Measurements from ENCODE around the gene C12orf56. TPM values are rescaled to one million over a fixed set of nuclear protein-coding genes. Genes with fewer than 3 reads are reported as not detected.

Gene C12orf56
- total RNA-seq, 1 experiment from 2014 or later = not detected

DNA sequence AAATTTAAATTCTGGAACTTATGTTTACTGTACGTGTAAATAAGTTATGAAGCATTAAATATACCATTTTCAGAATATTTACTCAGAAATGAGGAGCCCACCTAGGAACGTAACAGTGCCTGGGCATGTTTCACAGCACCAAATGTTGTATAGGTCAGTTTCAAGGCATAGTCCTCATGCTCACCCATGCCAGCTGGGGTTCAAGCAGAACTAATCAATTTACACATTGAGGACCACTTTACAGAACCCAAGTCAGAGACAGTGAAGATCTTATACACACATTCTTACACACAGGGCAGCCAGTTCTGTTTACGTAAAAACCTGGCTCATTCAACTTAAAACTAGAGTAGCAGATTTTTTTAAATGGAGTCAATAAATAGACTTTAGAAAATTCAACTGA lies 170.5 kb downstream of the C12orf56 start:
- TF ChIP-seq EZH2phosphoT487 (IDR thresholded peaks at IDR 0.05; ENCODE audit: borderline replicate concordance) (no peak), MAX (IDR thresholded peaks at IDR 0.05) (no peak), ZFX (IDR thresholded peaks at IDR 0.05) (no peak), POLR2AphosphoS5 (IDR thresholded peaks at IDR 0.05; ENCODE audit: low read depth, low read length) (no peak), RAD21 (IDR thresholded peaks at IDR 0.05; ENCODE audit: low read depth) (no peak), TCF7L2 (IDR thresholded peaks at IDR 0.05; ENCODE audit: borderline replicate concordance, extremely low read depth, insufficient read depth, insufficient read length) (no peak), CEBPB (IDR thresholded peaks at IDR 0.05; ENCODE audit: low read depth) (no peak), JUND (IDR thresholded peaks at IDR 0.05) (no peak), ZBTB33 (IDR thresholded peaks at IDR 0.05; ENCODE audit: extremely low read depth, insufficient replicate concordance, low read length) (no peak)
- TF ChIP-seq, protein P1, sequence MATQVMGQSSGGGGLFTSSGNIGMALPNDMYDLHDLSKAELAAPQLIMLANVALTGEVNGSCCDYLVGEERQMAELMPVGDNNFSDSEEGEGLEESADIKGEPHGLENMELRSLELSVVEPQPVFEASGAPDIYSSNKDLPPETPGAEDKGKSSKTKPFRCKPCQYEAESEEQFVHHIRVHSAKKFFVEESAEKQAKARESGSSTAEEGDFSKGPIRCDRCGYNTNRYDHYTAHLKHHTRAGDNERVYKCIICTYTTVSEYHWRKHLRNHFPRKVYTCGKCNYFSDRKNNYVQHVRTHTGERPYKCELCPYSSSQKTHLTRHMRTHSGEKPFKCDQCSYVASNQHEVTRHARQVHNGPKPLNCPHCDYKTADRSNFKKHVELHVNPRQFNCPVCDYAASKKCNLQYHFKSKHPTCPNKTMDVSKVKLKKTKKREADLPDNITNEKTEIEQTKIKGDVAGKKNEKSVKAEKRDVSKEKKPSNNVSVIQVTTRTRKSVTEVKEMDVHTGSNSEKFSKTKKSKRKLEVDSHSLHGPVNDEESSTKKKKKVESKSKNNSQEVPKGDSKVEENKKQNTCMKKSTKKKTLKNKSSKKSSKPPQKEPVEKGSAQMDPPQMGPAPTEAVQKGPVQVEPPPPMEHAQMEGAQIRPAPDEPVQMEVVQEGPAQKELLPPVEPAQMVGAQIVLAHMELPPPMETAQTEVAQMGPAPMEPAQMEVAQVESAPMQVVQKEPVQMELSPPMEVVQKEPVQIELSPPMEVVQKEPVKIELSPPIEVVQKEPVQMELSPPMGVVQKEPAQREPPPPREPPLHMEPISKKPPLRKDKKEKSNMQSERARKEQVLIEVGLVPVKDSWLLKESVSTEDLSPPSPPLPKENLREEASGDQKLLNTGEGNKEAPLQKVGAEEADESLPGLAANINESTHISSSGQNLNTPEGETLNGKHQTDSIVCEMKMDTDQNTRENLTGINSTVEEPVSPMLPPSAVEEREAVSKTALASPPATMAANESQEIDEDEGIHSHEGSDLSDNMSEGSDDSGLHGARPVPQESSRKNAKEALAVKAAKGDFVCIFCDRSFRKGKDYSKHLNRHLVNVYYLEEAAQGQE (IDR thresholded peaks at IDR 0.05; ENCODE audit: low read depth) = no peak
- TF ChIP-seq, protein P2, sequence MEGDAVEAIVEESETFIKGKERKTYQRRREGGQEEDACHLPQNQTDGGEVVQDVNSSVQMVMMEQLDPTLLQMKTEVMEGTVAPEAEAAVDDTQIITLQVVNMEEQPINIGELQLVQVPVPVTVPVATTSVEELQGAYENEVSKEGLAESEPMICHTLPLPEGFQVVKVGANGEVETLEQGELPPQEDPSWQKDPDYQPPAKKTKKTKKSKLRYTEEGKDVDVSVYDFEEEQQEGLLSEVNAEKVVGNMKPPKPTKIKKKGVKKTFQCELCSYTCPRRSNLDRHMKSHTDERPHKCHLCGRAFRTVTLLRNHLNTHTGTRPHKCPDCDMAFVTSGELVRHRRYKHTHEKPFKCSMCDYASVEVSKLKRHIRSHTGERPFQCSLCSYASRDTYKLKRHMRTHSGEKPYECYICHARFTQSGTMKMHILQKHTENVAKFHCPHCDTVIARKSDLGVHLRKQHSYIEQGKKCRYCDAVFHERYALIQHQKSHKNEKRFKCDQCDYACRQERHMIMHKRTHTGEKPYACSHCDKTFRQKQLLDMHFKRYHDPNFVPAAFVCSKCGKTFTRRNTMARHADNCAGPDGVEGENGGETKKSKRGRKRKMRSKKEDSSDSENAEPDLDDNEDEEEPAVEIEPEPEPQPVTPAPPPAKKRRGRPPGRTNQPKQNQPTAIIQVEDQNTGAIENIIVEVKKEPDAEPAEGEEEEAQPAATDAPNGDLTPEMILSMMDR (IDR thresholded peaks at IDR 0.05 in 2 of 3, conservative IDR thresholded peaks at IDR 0.05 in 1 of 3; ENCODE audit: borderline replicate concordance in 1 of 3, insufficient read depth in 1 of 3, low read depth in 2 of 3, low read length in 2 of 3) = no peak
- TF ChIP-seq, protein P3, sequence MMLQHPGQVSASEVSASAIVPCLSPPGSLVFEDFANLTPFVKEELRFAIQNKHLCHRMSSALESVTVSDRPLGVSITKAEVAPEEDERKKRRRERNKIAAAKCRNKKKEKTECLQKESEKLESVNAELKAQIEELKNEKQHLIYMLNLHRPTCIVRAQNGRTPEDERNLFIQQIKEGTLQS (IDR thresholded peaks at IDR 0.05) = no peak
- H3K9me2 ChIP-seq (ENCODE audit: insufficient read depth) = no peaks in the 10 kb centered on the region
- peaks cover 25% of the 10 kb centered on the region for H3K79me2 ChIP-seq (ENCODE audit: insufficient read depth, low read length)
- no peak overlapping the region for H3K9ac ChIP-seq (ENCODE audit: low read length)
- DNase-seq (ENCODE audit: low read depth, low spot score) (no peak), ATAC-seq (no peak)
- H3K27ac ChIP-seq (ENCODE audit: low read depth, low read length) = no peak overlapping the region
- RAD21 ChIA-PET (ENCODE audit: low non-redundant PET in 1 of 2, low total read pairs in 2 of 2, uncharacterized antibody in 2 of 2, unreplicated experiment in 2 of 2) = no interaction called here
- H3K4me1 ChIP-seq (ENCODE audit: control insufficient read depth in 1 of 2, insufficient read depth in 2 of 2, low read length in 2 of 2) = peaks cover 0 to 15% of the 10 kb centered on the region in 2 experiments; a peak in 2 of 4 replicates
- no peaks in the 10 kb centered on the region for H4K20me1 ChIP-seq (ENCODE audit: insufficient read depth)
- H3K9me3 ChIP-seq (ENCODE audit: control insufficient read depth in 1 of 2, insufficient read depth in 1 of 2, low read depth in 1 of 2, low read length in 2 of 2) = no peaks in the 10 kb centered on the region
- H3K27me3 ChIP-seq (ENCODE audit: insufficient read depth, low read length) = no peaks in the 10 kb centered on the region
- BruUV-seq (replicated peaks) = no TSS peak
- no peak overlapping the region for H2AFZ ChIP-seq (ENCODE audit: low read depth, low read length, poor library complexity, severe bottlenecking)
- no peak overlapping the region for H3K4me2 ChIP-seq (ENCODE audit: low read length)
- CTCF ChIA-PET = interaction anchor here (1.1 kb wide), 1 partner anchor 380 kb away, joined by 3 read pairs; no protein-coding TSS in a partner anchor
- no peak overlapping the region for H3K4me3 ChIP-seq (replicated peaks in 1 of 2; ENCODE audit: low read depth in 1 of 2, low read length in 2 of 2)
- POLR2A ChIA-PET = no interaction called here
- H3K36me3 ChIP-seq (ENCODE audit: control insufficient read depth in 1 of 2, insufficient read depth in 2 of 2, low read length in 2 of 2) = no peaks in the 10 kb centered on the region; a peak in 1 of 4 replicates
- intact Hi-C loops (cut with micrococcal nuclease) = loop anchor here (10.0 kb wide), 1 partner anchor 305 kb away; no protein-coding TSS in a partner anchor
